GM21786 (cell line): ENCODE data around the gene IDUA.

Experiments used
- ATAC-seq: cut with Tn5 transposase; IDR thresholded peaks from one replicate; pipeline ENCODE4 v1.9.1; 2021; ENCODE audit not compliant: unreplicated experiment

IDUA gene

DNA sequence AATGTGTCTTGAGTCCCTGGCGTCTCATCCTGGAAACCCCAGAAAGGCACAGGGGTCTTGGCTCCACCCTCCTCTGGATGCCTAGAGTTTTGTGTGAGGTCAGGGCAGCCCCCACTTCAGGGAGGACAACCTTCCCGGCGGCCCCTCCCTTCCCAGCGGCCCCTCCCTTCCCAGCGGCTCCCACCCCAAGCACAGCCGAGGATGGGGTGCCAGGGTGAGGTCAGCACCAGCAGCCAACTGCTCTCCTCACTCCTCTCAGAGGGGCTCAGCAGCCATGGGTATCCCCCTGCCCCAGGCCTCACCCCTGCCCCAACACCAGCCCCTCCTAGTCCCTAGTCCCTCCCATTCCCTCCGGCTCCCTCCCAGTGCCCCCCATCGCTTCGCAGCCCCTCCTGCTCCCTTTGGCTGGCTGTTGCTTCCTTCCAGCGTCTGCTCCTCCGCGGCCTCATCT is 30.9 kb upstream of the IDUA start:
- ATAC-seq: no peak

DNA sequence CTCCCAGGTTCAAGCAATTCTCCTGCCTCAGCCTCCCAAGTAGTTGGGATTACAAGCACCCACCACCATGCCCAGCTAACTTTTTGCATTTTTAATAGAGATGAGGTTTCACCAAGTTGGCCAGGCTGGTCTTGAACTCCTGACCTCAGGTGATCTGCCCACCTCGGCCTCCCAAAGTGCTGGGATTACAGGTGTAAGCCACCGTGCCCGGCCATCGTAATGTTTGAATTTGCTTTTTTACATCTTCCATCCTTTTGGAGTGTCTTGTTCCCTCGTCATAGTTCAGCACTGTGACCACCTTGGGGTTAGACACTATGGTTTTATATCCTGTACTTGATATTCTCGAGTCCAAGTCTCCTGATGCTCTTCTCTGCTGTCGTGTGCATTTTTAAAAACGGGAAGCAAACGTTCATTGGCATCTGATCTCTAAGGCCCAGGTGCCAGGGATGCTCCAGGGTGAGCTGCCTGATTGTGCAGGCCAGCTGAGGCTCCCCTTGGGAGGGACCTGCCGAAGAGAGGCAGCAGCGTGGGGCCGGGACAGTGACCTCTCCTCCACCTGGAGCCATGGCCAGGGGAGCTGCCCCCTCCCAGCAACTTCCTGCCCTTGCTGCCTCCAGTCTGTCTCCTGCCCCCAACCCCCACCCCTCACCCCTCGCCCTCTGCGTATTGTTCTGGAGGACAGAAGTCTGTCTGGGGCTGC is 30.2 kb upstream of the IDUA start:
- no peak for ATAC-seq

DNA sequence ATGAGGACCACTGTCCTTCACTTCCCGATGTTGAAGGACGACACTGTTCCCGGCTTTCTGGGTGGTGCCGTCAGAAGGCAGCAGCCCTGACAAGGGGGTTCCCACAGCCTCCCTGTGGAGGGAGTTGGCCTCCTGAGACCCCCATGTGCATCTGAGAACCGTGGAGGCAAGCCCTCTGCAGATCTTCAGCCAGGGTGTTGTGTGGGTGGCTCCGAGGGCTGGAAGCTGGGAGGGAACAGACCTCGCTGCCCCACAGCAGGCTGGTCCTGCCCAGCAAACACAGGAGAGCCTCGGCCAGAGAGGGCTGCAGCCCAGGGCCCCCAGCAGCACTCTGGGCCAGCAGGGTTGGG is 29.6 kb upstream of the IDUA start:
- no peak for ATAC-seq

DNA sequence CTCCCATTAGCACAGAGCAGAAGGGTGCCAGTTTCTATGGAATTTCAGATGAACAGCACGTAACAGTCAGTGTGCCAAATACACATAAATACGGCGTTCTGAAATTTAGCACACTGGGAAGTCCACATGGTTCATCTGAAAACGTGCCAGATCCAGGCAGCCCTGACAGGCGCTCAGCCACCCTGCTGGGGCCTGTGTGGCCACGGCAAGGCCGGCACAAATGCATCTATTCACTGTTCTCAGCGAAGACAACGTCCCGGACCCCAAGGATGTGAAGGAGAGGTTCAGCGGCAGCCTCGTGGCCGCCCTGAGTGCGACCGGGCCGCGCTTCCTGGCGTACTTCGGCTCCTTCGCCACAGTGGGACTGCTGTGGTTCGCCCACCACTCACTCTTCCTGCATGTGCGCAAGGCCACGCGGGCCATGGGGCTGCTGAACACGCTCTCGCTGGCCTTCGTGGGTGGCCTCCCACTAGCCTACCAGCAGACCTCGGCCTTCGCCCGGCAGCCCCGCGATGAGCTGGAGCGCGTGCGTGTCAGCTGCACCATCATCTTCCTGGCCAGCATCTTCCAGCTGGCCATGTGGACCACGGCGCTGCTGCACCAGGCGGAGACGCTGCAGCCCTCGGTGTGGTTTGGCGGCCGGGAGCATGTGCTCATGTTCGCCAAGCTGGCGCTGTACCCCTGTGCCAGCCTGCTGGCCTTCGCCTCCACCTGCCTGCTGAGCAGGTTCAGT is 29.1 kb upstream of the IDUA start:
- no peak for ATAC-seq

GRCh38 chr4:958314-958665 is 28.6 kb upstream of the IDUA start:
- ATAC-seq: no peak

DNA sequence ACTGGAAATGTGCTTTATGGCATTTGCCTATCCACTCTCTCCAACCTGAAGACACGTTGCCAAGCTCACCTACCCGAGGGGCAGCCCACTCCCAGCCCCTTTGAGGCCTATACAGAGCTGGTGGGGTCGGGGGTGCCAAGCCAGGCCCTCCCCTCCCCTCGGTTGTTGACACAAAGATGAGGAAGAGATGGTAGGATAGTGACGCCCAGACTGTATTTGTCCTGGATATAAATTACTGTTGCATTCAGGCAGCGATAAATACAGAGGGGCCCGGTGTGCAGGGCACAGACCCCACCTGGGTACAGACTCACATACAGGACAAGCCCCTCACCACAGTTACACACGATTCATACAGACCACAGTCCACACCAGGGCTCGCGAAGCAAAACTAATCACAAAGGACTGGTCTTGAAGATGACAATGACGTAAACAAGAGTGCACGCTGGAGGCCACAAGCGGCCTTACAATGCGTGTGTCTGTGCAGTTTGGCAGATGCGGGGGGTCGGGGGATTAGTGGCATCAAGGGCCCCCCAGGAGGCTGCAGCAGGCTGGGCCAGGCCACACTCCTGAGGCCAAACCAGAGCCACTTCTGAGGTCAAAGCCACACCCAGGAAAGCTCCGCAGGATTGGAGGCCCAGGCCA is 28.0 kb upstream of the IDUA start:
- ATAC-seq: no peak

- ATAC-seq: no peak
Observed at GRCh38 chr4:959338-960139, 27.3 kb upstream of the IDUA start.

GRCh38 chr4:960140-960635 is 26.7 kb upstream of the IDUA start:
- no peak for ATAC-seq

DNA sequence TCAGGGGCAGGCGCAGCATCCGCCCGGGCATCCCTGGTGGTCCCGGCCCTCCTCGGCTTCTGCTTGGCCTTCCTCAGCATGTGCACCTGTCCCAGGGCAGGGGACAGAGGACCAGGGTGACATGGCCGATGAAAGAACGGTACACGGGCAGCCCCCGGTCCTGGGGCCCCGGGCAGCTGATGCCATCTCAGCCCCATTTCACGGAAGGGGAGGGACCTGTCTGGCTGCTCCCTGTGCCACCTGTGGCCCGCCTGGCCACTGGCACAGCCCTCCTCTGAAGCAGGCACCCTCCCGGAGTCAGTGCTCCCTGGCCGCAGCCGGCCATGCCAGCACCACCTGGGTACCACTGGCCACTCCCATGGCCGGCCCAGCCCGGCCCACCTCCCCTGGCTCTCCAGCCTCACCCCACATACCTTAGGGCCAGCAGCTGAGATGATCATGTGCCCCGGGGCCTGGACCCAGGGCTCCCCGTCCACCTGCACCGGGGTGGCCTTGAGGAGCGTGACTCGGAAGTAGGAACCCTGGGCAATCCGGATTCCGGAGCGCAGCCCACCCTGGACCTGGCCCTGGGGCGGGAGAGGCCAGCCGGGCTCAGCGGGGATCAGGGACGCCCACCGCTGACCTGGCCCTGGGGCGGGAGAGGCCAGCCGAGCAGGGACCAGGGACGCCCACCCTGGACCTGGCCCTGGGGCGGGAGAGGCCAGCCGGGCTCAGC is 26.1 kb upstream of the IDUA start:
- no peak for ATAC-seq

DNA sequence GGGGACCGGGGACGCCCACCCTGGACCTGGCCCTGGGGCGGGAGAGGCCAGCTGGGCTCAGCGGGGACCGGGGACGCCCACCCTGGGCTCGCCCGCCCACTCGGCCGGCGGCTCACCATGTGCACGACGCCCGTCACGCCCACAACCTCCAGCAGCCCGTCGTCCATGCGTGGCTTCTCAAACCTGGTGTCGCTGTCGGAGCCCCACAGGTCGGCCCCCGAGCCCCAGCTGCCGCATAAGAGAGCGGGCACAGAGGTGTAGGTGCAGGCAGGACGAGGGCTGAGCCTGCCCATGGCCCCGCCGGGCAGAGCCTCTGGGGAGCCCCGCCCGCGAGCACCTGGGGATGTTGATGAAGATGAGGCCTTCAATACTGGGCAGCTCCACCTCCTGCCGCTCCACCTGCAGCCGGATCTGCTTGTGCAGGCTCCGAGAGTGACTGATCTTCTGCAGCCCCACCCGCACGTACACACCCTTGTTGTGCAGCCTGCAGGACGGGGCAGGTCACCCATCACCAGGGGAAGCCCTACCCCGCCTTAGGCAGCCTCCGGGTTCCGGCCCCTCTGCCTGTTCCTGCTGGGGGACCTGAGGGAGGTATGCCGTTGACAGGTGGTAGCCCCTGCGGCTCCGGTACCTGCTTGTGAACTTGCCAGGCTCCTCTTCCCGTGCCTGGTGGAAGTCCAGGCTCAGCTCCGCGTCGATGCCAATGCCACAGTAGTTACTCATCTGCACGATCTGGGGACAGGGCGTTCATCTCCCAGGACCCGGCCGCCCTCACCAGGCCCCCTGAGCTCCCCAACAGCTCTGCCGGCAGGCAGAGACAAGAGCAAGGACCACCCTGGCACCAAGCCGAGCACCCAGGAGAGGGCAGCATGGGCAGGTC is 25.3 kb upstream of the IDUA start:
- no peak for ATAC-seq

DNA sequence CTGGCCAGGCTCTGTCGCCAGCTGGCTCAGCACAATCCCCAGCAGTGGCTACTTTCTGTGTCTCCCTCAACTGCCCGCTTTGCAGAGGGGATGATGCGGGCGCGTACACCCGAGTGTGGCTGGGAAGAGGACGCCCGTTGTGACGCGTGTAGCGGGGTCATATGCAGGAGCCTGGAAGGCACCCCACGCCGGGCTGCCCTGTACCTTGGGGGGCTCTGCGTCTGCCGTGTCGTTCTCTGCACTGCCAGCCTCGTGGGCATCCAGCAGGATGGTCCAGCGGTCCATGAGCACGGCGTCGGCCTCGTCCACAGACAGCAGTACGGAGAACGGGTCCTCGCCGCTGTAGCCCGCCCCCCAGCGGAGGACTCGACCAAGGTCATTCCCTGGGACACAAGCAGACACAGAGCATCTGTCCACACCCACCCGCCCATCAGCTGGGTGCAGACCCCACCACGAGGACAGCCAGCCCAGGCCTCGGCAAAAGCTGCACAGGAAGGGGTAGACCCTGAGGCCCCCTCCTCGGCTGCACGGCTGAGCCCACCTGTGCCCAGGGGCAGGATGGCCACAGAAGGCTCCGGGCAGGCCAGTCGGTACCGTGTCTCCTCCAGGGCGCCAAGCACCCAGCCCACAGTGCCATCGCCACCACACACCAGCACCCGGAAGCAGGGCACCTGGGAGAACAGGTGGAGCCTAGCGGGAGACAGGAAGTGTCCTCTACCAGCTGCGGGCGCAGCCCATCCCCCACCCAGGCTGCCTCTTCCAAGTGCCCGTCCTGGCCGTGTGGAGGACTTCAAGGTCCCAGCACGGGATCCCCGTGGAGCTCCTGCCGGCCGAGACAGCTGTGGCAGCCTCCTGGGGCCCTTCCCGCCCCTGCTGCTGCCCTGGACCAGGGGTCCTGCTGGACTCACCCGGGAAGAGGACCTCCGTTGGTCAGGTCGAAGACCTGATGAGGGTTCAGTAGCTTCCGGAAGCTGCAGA is 24.3 kb upstream of the IDUA start:
- no peak for ATAC-seq

DNA sequence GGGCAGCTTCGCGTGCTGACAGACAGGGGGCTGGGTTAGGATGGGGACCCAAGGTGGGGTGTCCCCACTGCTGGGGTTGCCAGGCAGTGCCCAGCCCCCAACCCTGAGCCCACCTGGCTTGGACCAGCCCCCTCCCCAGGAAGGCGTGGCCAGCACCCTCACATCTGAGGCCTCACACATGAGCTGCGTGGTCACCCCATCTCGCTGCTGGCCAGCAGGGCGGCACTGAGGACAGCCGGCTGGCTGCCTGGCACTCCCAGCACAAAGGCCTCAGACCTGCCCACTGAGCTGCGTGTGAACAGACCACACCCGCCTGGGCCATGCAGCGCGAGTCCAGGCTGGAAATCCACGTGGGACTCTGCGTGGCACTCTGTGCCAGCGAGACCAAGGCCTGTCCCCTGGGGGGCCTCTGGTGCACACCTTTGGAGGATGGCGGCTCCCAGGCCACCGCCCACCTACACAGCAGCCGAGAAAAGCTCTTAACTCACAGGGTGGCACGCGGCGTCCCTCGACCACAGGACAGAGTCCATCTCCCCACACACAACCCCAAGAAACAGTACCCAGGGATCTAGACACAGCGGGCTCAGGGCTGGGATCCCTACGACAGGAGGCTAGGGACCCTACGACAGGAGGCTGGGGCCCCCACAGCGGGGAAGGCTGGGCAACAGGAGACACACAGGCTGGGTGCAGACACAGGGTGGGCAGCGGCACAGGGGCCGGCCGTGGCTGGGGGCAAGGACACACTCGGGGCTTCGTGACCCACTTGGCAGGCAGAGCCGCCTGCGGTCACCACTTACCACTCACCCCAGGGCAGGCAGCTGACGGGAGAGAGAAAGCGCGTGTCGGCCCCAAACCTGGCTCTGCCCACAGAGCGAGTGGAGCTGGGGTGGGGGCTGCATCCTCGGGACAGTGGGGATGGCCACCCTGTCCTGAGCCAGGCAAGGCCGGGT is 23.3 kb upstream of the IDUA start:
- no peak for ATAC-seq

DNA sequence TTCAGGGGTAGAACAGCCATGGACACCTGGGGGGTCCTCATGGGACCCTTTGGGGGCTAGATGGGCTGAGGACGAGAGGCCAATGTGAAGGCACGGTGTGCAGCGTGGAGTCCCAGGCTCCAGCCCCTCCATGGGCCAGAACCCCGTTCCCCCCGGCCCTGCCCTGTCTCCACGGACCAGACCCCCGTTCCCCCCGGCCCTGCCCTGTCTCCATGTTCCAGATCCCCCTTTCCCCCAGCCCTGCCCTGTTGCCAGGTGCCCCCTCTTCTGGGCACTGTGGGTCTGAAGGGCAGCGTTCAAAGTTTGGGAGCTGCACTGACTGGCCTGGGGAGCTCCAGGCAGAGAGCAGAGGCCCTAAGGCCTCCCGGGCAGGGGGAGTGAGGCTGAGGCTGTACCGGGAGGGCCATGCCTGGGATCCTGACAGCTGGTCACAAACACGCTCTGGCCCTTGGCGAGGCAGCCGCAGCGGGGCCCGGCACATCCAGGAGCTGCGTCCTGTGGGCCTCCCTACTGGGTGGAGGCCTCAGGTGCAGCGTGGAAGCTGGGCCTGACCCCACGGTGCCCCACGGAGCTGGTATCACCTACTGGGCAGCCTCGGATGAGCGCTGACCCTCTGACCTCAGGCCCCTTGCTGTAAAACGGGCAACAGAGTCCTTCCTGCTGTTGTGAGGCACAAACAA is 22.4 kb upstream of the IDUA start:
- ATAC-seq: no peak

DNA sequence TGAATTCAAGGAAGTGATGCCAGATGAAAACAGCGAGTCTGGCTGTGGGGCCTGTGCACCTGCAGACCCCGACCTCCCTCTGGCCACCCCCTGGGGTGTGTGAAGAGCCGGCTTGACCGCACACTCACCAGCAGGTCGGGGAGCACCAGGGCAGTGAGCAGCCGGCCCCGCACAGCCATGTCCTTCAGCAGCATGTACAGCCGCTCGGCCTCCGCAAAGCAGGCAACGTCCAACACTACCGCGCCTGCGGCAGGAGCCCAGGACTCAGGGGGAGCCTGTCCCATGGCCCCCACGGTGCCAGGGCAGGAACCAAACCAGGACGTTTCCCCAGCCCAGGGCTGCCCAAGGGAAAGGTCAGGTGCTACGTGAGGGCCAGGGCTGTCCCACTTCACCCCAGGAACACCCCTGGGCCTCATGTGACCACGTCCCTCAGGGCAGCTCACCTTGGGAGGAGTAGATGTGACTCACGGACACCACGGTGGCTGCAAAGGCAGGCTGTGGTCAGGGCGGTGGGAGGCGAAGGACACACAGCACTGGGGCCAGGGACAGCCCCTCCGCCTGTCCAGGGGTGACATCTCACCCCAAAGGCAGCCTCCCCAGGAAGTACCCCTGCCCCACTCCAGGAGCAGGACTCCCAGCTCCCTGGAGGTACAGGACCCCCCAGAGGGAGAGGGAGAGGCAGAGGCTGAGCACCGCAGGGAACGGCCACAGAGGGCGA is 21.6 kb upstream of the IDUA start:
- ATAC-seq: no peak

DNA sequence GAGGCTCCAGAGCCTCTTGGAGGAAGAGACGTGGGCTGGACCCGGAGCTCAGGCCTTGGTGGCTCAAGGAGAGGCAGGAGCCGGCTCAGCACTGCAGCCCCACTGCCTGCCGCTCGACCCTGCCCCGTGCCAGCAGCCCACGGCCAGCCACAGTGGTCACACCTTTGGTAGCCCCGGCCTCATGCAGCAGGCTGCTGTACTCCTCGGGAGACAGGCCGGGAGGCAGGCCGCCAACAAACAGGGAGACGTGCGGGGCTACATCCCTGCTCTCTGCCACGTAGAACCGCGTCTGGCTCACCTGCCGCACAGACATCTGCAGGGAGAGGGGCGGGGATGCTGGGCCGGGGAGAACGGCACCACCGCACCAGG is 21.1 kb upstream of the IDUA start:
- no peak for ATAC-seq
